GM06990 (cell line): ENCODE data around the gene EFCAB8.
A peak's percentile ranks its signal among the peaks of the same experiment; 100 is the strongest.

ENCODE experiments used
- DNase-seq: peaks from one replicate; pipeline ENCODE4 v3.0.0-alpha.2; 2011; ENCODE audit not compliant: insufficient read length; ENCODE audit errors: extremely low read depth
- H3K27me3 ChIP-seq: replicated peaks from 2 replicates; pipeline ENCODE4 v1.6.0; 2011; ENCODE audit warnings: low read length; ENCODE audit not compliant: control insufficient read depth, insufficient read depth
- H3K36me3 ChIP-seq: 2 replicates; pipeline ENCODE4 v1.5.1; 2011; ENCODE audit warnings: low read length; ENCODE audit not compliant: control insufficient read depth, insufficient read depth
- H3K4me3 ChIP-seq: replicated peaks from 2 replicates; pipeline ENCODE4 v1.5.1; 2011; ENCODE audit warnings: low read depth, mild to moderate bottlenecking, control low read depth, low read length
- CTCF ChIP-seq: IDR thresholded peaks from 2 replicates; pipeline ENCODE4 v1.5.1; 2011; ENCODE audit warnings: low read length, control low read depth, mild to moderate bottlenecking, inconsistent platforms; ENCODE audit not compliant: insufficient read depth, poor library complexity, severe bottlenecking

EFCAB8 gene

GRCh38 chr20:32820698-32821377 lies 37.9 kb upstream of the EFCAB8 start:
- H3K27me3 ChIP-seq = no peaks in the 10 kb centered on the region
- H3K4me3 ChIP-seq = peak overlapping the region; percentile 73
- no peak for TF ChIP-seq CTCF
- H3K36me3 ChIP-seq = no peaks in the 10 kb centered on the region; the same call in 1 of the 2 replicates
- no peak for DNase-seq

- no peak for DNase-seq
- H3K27me3 ChIP-seq = no peaks in the 10 kb centered on the region
- H3K36me3 ChIP-seq = peaks cover 3% of the 10 kb centered on the region; the same call in 1 of the 2 replicates
- TF ChIP-seq CTCF = no peak
- no peak overlapping the region for H3K4me3 ChIP-seq
These were observed 36.5 kb upstream of the EFCAB8 start for GRCh38 chr20:32822225-32822624.

- H3K36me3 ChIP-seq = peaks cover 5% of the 10 kb centered on the region; the same call in 1 of the 2 replicates
- H3K27me3 ChIP-seq = no peaks in the 10 kb centered on the region
- TF ChIP-seq CTCF = no peak
- DNase-seq = no peak
- no peak overlapping the region for H3K4me3 ChIP-seq
These were observed 35.6 kb upstream of the EFCAB8 start for GRCh38 chr20:32823078-32823477.

- TF ChIP-seq CTCF = no peak
- Histone ChIP-seq H3K36me3 (peaks cover 8% of the 10 kb centered on the region), H3K4me3 (no peak overlapping the region), H3K27me3 (no peaks in the 10 kb centered on the region)
- no peak for DNase-seq
These were observed 34.8 kb upstream of the EFCAB8 start for GRCh38 chr20:32823737-32824588.

GRCh38 chr20:32828029-32828680 lies 30.6 kb upstream of the EFCAB8 start:
- no peak for TF ChIP-seq CTCF
- Histone ChIP-seq H3K4me3 (no peak overlapping the region), H3K27me3 (no peaks in the 10 kb centered on the region), H3K36me3 (peaks cover 13% of the 10 kb centered on the region)
- DNase-seq = no peak
